ENCODE results near the gene FLNB.

FLNB gene

GRCh38 chr3:58217209-58217811 lies 209.1 kb downstream of the FLNB start:
- DNase-seq = peak; percentile 79

GRCh38 chr3:58218904-58219303 lies 210.7 kb downstream of the FLNB start:
- no peak for DNase-seq

Measured in activated CD8-positive, alpha-beta memory T cell treated with anti-CD3 and anti-CD28 coated beads for 24 hours (primary cell).